GOT3 (cell line): ENCODE data around the gene TMEM45B.
"Not testable (repeated sequence)": the region's sequence is repeated elsewhere in the genome, so short reads cannot be mapped to it uniquely, and the experiment has no call there.

Experiments
- DNase-seq: peaks from one replicate; lab custom pipeline; 2025; ENCODE audit warnings: mixed read lengths; lab: John Stamatoyannopoulos, UW

The TMEM45B gene

DNA sequence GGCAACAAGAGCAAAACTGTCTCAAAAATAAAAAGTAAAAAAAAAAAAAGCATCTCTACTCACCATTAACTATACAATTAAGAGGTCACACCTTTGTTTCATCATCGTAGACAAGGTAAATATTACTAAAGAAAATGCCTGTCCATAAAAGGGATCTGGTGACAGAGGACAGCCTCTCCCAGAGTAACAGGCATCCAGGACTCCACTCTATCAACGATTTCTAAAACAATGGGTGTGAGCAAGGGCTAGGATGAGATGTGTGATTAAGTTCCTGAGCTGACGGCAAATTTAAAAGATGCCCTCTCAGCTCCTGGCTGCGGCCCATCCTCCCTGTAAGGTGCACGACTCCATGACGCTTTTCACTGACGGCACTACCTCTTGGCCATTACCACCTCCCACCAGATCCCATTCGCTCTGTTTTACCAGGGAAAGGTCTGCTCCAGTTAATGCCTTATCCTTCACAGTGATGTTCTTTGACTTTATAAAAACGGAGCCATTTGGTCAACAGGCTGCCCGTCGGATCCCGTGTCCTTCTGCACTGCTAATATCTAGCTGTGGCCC, 2.3 kb upstream of the TMEM45B start:
- DNase-seq = no peak

DNA sequence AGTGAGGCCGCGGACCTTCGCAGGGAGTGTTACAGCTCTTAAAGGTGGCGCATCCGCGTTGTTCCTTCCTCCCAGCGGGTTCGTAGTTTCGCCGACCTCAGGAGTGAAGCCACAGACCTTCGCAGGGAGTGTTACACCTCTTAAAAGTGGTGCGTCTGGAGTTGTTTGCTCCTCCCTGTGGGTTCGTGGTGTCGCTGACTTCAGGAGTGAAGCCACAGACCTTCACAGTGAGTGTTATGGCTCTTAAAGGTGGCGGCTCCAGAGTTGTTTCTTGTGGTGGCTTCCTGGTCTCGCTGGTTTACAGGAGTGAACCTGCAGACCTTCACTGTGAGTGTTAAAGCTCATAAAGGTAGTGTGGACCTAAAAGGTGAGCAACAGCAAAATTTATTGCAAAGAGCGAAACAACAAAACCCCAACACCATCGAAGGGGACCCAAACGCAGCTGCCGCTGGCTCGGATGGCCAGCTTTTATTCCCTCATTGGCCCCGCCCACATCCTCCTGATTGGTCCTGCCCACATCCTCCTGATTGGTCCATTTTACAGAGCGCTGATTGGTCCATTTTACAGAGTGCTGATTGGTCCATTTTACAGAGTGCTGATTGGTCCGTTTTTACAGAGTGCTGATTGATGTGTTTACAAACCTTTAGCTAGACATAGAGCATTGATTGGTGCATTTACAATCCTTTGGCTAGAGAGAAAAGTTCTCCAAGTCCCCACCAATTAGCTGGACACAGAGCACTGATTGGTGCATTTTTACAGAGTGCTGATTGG, 1.2 kb upstream of the TMEM45B start:
- DNase-seq = no peak

DNA sequence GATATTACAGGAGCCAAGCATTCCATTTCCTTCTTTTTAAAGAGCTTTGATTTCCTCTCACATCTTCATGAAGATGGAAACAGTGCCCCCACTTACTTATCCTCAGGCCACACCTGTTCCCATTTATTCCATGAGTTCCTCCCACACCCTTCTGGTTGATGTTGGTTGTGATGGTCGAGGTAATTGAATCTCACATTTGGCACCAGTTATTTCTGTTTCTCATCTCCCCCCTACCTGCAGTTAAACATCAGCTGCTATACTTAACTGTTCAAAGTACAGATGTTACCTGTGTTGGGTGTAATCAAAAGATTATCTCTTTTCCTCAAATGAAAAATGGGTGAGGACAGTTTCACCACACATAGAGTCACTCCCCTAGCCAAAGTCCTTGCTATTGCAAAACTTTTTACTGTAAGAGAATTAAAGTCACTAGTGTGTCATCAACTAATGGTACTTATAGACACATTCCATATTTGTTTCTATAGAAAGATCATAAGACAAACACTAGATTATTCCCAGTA, 1.9 kb downstream of the TMEM45B start:
- DNase-seq = no peak

DNA sequence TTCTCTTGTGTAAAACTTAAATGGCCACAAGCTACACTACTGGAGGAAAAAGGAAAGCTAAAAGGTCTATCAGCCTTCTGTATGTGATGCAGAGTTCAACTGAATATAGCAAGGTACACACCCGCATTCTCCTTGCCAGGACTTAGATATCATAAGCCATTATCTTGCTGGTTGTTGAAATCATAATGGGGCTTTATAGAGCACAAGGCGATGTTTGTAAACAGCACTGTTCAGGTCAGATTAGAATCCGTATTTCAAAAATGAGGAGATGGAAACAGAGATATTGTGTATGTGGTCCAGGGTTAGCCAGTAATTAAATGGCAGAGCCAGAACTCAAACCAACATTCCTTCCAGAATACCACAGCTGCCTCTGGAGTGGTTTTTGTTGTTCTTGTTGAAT, 2.6 kb downstream of the TMEM45B start:
- DNase-seq = not testable (repeated sequence)

DNA sequence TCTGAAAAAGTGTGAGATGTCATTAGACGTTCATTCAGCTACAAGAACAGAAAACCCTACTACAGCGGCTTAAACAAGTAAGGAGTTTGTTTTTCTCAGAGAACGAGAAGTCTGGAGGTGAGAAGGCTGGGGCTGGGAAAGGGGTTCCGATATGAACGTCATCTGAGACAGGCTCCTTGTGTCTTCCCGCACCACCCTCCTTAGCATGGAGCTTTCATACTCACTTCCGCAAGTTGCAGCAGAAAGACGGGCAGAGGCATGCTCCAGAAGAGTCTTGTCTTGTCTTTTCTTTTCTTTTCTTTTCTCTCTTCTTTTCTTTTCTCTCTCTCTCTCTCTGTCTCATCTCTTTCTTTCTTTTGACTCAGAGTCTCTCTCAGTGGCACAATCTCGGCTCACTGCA, 3.6 kb downstream of the TMEM45B start:
- DNase-seq = no peak

DNA sequence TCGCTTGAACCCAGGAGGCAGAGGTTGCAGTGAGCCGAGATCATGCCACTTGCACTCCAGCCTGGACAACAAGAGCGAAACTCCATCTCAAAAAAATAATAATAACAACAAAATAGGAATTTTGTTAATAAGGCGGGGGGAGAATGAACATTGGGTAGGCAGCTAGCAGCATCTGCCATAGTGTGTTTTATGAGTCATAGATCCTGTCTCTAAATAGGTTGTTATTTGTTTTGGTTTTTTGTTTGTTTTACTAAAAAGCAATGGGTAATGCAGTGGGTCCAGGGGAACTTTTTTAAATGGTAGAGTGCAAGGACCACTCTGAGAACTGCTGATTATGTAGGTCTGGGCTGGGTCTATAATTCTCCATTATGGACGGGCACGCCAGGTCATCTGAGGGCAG, 4.6 kb downstream of the TMEM45B start:
- not testable (repeated sequence) for DNase-seq

DNA sequence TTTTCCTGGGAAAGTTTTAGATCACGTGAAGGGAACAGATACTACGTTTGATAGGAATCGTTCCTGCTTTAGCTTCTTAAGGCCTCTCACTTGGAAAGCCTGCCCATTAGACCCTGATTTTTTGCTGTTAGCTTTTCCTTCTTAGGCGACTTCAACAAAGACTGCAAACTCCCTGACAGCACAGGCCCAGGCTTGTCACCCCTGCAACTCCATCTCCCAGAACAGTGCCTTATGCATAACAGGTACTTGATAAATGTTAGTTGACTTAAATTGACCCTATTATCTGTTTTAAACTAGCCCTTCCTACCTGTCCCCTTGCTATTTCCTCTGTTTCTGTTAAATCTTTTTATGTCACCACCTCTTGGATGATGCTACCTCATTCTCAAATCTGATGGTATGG, 7.6 kb downstream of the TMEM45B start:
- DNase-seq = not testable (repeated sequence)

DNA sequence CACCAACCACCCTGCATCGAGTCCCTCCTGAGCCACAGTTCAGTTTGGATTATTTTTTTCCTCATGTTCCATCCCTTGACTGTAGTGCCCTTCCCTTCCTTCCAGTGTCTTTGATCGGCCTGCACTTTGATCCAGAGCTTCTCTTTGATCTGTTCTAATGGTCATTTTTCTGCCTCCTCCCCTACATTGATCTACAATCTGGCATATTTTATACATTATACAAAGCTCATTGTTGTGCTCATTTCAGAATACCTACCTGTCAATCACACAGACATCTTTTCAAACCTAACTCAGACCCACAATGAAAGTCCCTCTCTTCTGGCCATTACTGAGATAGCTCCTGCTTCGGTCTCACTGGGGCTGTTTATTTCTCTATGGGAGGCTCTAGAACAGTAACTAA, 8.2 kb downstream of the TMEM45B start:
- DNase-seq = not testable (repeated sequence)

DNA sequence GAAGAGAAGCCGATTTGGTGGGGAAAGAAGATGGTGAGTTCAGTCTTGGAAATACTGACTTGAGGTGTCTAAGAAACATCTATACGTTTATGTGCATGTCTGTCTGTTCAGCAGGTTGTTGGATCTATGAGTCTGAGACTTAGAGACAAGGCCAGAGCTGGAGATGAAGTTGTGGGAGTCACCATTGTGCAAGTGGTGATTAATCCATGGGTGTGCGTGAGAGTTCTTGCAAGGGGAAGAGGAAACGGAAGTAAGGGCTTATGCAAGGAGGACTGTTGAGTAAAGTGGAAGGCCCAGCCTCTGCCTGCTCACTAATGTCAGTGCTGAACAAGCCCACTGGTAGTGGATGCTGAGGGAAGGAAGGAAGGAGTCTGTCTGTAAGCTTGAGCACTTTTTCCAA, 9.7 kb downstream of the TMEM45B start:
- DNase-seq = no peak

GRCh38 chr11:129828301-129828836, 12.7 kb downstream of the TMEM45B start:
- DNase-seq = no peak

GRCh38 chr11:129829497-129829896, 13.8 kb downstream of the TMEM45B start:
- DNase-seq = not testable (repeated sequence)

DNA sequence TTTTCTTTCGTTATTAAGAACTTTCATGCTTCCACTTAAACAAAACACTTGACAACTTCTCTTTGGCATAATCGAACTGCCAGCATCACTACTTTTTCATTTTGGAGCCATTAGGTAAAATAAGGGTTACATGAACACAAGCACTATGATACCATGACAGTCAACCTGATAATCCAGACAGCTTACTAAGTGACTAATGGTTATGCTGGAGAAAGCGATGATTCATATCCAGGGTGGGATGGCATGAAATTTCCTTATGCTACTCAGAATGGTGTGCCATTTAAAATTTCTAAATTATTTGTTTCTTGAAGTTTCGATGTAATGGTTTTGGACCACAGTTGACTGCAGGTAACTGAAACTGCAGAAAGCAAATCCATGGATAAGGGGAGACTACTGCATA, 15.6 kb downstream of the TMEM45B start:
- not testable (repeated sequence) for DNase-seq

GRCh38 chr11:129833260-129833659, 17.6 kb downstream of the TMEM45B start:
- DNase-seq = not testable (repeated sequence)

DNA sequence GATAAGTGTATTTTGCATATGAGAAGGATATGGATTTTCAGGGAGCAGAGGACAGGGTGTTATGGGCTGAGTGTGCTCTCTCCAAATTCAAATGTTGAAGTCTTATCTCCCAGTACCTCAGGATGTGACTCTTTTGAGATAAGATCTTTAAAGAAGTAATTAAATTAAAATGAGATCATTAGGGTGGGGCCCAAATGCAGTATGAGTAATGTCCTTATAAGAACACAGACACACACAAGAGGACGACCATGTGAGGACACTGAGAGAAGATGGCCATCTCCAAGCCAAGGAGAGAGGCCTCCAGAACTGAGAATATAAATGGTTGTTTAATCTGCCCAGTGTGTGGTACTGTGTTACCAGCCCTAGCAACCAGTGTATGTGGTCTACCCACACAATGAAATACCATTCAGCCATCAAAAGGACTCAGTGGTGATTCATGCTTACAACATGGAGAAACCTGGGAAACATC, 20.8 kb downstream of the TMEM45B start:
- not testable (repeated sequence) for DNase-seq

DNA sequence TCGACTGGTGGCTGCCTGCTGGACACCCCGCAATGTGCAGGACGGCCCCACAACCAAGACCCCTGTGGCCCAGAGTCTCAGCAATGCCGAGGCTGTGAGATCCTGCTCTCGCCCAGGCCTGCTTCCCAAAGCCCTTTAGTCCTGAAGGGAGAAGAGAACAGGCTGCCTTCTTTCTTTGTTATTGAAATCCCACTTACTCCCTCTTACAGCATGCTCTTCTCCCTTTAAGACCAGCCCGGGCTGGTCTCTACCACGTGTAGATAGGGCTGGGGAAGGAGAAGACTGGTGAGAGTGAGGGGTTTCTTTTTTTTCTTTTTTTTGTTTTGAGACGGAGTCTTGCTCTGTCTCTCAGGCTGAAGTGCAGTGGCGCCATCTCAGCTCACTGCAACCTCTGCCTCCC, 21.3 kb downstream of the TMEM45B start:
- no peak for DNase-seq

- DNase-seq = no peak
These were observed 24.6 kb downstream of the TMEM45B start for GRCh38 chr11:129840236-129840635.

GRCh38 chr11:129842138-129842537, 26.5 kb downstream of the TMEM45B start:
- DNase-seq = no peak

DNA sequence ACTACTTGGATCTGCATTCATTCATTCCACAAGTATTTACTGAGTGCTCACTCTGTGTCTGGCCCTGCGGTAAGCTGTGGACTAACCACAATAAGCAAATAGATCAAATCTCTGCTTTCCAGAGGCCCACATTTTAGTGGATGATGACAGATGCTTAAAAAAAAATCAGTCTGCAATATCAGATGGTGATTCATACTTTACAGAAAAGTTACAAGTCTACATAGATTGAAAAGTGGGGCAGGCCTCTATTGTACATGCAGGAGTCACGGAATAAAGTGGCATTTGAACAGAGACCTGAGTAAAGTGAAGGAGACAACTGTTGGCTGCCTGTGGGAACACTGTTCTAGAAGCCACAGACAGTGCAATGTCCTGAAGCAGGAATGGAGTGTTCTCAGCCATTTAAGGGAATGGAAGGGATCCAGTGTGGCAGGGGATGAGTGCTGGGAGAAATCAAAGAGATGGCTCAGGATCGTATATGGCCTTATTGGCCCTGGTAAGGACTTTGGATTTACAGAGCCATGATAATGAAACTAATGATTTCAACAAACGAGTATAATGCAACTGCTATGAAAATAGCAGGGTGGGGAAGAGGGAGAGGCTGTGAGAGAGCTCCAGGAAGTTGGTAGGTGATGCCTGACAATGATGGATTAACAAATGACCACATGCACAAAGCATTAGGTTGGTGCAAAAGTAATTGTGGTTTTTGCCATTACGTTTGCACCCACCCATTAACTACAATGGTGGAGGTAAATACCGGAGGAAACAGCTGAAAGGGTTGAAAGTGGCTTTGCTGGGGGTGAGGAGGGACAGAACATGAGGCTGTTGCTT, 31.1 kb downstream of the TMEM45B start:
- no peak for DNase-seq

DNA sequence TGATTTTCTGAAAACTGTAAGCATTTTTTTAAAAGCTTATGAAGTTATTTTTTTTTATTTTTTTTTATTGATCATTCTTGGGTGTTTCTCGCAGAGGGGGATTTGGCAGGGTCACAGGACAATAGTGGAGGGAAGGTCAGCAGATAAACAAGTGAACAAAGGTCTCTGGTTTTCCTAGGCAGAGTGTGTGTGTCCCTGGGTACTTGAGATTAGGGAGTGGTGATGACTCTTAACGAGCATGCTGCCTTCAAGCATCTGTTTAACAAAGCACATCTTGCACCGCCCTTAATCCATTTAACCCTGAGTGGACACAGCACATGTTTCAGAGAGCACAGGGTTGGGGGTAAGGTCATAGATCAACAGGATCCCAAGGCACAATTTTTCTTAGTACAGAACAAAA, 31.7 kb downstream of the TMEM45B start:
- DNase-seq = not testable (repeated sequence)

DNA sequence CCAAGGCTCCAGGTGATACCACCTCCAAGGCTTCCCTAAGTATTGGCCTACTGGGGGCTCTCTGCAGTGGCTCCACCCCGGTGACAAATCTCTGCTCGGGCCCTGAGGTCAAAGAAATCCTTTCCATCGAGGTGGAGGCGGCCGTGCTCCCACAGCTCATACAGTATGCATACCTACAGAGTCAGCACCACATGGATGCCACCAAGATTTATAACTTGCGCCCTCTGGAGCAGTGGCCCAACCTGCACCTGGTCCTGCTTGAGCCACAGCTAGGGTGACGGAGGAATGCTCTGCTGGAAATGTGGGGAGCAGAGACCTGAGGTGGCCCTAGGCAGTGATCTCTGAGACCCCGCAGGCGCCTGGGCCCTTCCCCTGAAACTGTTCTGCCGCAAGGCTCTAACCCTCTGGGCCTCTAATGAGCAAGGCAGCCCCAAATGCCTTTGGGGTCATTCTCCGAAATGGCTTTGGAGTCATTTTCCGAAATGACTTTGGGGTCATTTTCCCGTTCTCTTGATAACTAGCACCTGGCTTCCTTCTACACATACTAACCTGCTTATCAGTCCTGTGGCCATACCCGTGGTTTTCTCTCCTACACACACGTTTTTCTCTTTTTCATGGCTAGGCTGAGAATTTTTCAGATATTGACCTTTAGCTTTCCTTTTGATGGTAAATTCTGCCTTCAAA, 33.9 kb downstream of the TMEM45B start:
- no peak for DNase-seq

- no peak for DNase-seq
These were observed 36.6 kb downstream of the TMEM45B start for GRCh38 chr11:129852125-129852740.
